H9 (cell line): ENCODE data around the gene ZRANB1. TPM values are rescaled to one million over a fixed set of nuclear protein-coding genes. Genes with fewer than 3 reads are reported as not detected.

Experiments used
- DNase-seq: peaks from one replicate; pipeline ENCODE4 v3.0.0-alpha.2; 2017
- H2AFZ ChIP-seq: one replicate; pipeline ENCODE4 v1.6.1; 2013; ENCODE audit warnings: mild to moderate bottlenecking, low read length, control low read depth, moderate library complexity
- H2AK5ac ChIP-seq: 2 replicates; pipeline ENCODE4 v1.6.1; 2013; ENCODE audit warnings: low read length, control low read depth, mixed read lengths; ENCODE audit not compliant: insufficient read length
- H2BK120ac ChIP-seq: one replicate; pipeline ENCODE4 v1.6.1; 2013; ENCODE audit warnings: low read depth, mild to moderate bottlenecking, low read length, control low read depth, inconsistent platforms; ENCODE audit not compliant: poor library complexity, severe bottlenecking
- H2BK12ac ChIP-seq: 2 replicates; pipeline ENCODE4 v1.6.1; 2013; ENCODE audit warnings: low read length, control low read depth, mixed read lengths, low read depth; ENCODE audit not compliant: insufficient read length
- H2BK15ac ChIP-seq: 2 replicates; pipeline ENCODE4 v1.6.1; 2013; ENCODE audit warnings: low read depth, low read length, control low read depth
- H2BK20ac ChIP-seq: one replicate; pipeline ENCODE4 v1.6.1; 2013; ENCODE audit warnings: low read depth, mild to moderate bottlenecking, low read length, control low read depth, inconsistent platforms; ENCODE audit not compliant: poor library complexity, severe bottlenecking
- H2BK5ac ChIP-seq: 2 replicates; pipeline ENCODE4 v1.6.1; 2013; ENCODE audit warnings: low read length, control low read depth, mixed read lengths; ENCODE audit not compliant: insufficient read length
- H3K14ac ChIP-seq: 2 replicates; pipeline ENCODE4 v1.6.1; 2013; ENCODE audit warnings: low read length, control low read depth; ENCODE audit not compliant: insufficient read depth
- H3K18ac ChIP-seq: 2 replicates; pipeline ENCODE4 v1.6.1; 2013; ENCODE audit warnings: low read depth, mild to moderate bottlenecking, mixed read lengths, low read length, control low read depth; ENCODE audit not compliant: insufficient read length
- H3K23ac ChIP-seq: 2 replicates; pipeline ENCODE4 v1.6.1; 2013; ENCODE audit warnings: low read length, control low read depth, mixed read lengths, low read depth; ENCODE audit not compliant: insufficient read length
- H3K23me2 ChIP-seq: 2 replicates; pipeline ENCODE4 v1.6.1; 2013; ENCODE audit warnings: low read depth, mild to moderate bottlenecking, mixed read lengths, low read length, control low read depth; ENCODE audit not compliant: insufficient read length, poor library complexity, severe bottlenecking
- H3K27ac ChIP-seq: 2 replicates; pipeline ENCODE4 v1.5.1; 2013; ENCODE audit warnings: low read length, control low read depth, mixed read lengths, low read depth; ENCODE audit not compliant: insufficient read length
- H3K27me3 ChIP-seq: 2 replicates; pipeline ENCODE4 v1.6.1; 2013; ENCODE audit warnings: low read length, control low read depth, inconsistent platforms; ENCODE audit not compliant: insufficient read depth
- H3K4ac ChIP-seq: 2 replicates; pipeline ENCODE4 v1.6.1; 2013; ENCODE audit warnings: low read depth, mild to moderate bottlenecking, control low read depth, inconsistent platforms, low read length, moderate library complexity
- H3K4me1 ChIP-seq: 2 replicates; pipeline ENCODE4 v1.6.1; 2013; ENCODE audit warnings: low read length, control low read depth, inconsistent platforms; ENCODE audit not compliant: insufficient read depth
- H3K4me2 ChIP-seq: 2 replicates; pipeline ENCODE4 v1.6.1; 2013; ENCODE audit warnings: low read length, control low read depth, mixed read lengths; ENCODE audit not compliant: insufficient read length, insufficient read depth
- H3K56ac ChIP-seq: 2 replicates; pipeline ENCODE4 v1.6.1; 2013; ENCODE audit warnings: low read depth, mild to moderate bottlenecking, mixed read lengths, low read length, control low read depth; ENCODE audit not compliant: insufficient read length
- H3K79me1 ChIP-seq: 2 replicates; pipeline ENCODE4 v1.6.1; 2013; ENCODE audit warnings: low read depth, mild to moderate bottlenecking, moderate library complexity, low read length, control low read depth, inconsistent platforms; ENCODE audit not compliant: insufficient read depth, poor library complexity, severe bottlenecking
- H3K79me2 ChIP-seq: 2 replicates; pipeline ENCODE4 v1.6.1; 2013; ENCODE audit warnings: low read length, control low read depth, inconsistent platforms; ENCODE audit not compliant: insufficient read depth
- H3K9ac ChIP-seq: 2 replicates; pipeline ENCODE4 v1.6.1; 2013; ENCODE audit warnings: low read length, control low read depth, mixed read lengths; ENCODE audit not compliant: insufficient read length; ENCODE audit errors: extremely low read depth
- H3K9me3 ChIP-seq: one replicate; pipeline ENCODE4 v1.6.1; 2013; ENCODE audit warnings: low read depth, low read length, inconsistent platforms; ENCODE audit not compliant: control insufficient read depth
- H3T11ph ChIP-seq: one replicate; pipeline ENCODE4 v1.6.1; 2013; ENCODE audit warnings: mild to moderate bottlenecking, low read length, control low read depth, inconsistent platforms
- H4K20me1 ChIP-seq: one replicate; pipeline ENCODE4 v1.6.1; 2013; ENCODE audit not compliant: control insufficient read depth, insufficient read length, insufficient read depth
- H4K5ac ChIP-seq: 2 replicates; pipeline ENCODE4 v1.6.1; 2013; ENCODE audit warnings: low read depth, mild to moderate bottlenecking, mixed read lengths, low read length, control low read depth; ENCODE audit not compliant: insufficient read length
- H4K8ac ChIP-seq: replicated peaks from 2 replicates; pipeline ENCODE4 v1.6.1; 2013; ENCODE audit warnings: low read length, control low read depth, mixed read lengths, low read depth; ENCODE audit not compliant: insufficient read length
- H4K91ac ChIP-seq: 2 replicates; pipeline ENCODE4 v1.6.1; 2013; ENCODE audit warnings: low read depth, mild to moderate bottlenecking, moderate library complexity, mixed read lengths, low read length, control low read depth; ENCODE audit not compliant: insufficient read length
- H3K27ac Mint-ChIP-seq, 3 experiments: 2 replicates in 2 of 3; 3 replicates in 1 of 3; pipeline ENCODE4 v1.8.0; 2020 to 2021; ENCODE audit warnings: mixed read lengths in 3 of 3, mild to moderate bottlenecking in 1 of 3, moderate library complexity in 1 of 3
- H3K27me3 Mint-ChIP-seq: 2 replicates; pipeline ENCODE4 v1.8.0; 2021; ENCODE audit warnings: low read depth, mild to moderate bottlenecking, moderate library complexity, mixed read lengths
- H3K36me3 Mint-ChIP-seq, 3 experiments: 2 replicates in 2 of 3; 3 replicates in 1 of 3; pipeline ENCODE4 v1.8.0; 2020 to 2021; ENCODE audit warnings: low read depth in 3 of 3, mixed read lengths in 3 of 3; ENCODE audit not compliant: insufficient read depth in 1 of 3
- H3K4me1 Mint-ChIP-seq, 2 experiments: 2 replicates each; pipeline ENCODE4 v1.8.0; 2020; ENCODE audit warnings: mixed read lengths in 2 of 2
- H3K4me3 Mint-ChIP-seq, 2 experiments: 2 replicates in 1 of 2; 3 replicates in 1 of 2; pipeline ENCODE4 v1.8.0; 2020 to 2021; ENCODE audit warnings: mild to moderate bottlenecking in 2 of 2, mixed read lengths in 2 of 2, moderate library complexity in 1 of 2
- H3K9me3 Mint-ChIP-seq, 2 experiments: 2 replicates in 1 of 2; 3 replicates in 1 of 2; pipeline ENCODE4 v1.8.0; 2020; ENCODE audit warnings: mild to moderate bottlenecking in 2 of 2, mixed read lengths in 2 of 2, moderate library complexity in 1 of 2
- WGBS: extraction: QIAGEN DNeasy Blood & Tissue Kit; methylation state at CpG from one replicate; pipeline ENCODE4 v1.1.7; 2013; ENCODE audit warnings: missing lambda C conversion rate, low lambda C conversion rate, mixed read lengths; ENCODE audit not compliant: insufficient read length; ENCODE audit errors: extremely low coverage; 5-methylcytosine and 5-hydroxymethylcytosine counted together
- total RNA-seq: library from RNA; stranded (reverse); gene quantifications from 2 replicates; pipeline ENCODE4 v1.2.1, GENCODE V29; 2021
- TF ChIP-seq, protein P1 (sequence below): fragments of 200-600 bp; sonication (generic); conservative IDR thresholded peaks from 3 replicates; pipeline ENCODE4 v1.8.0; 2021; ENCODE audit warnings: antibody characterized with exemption, mild to moderate bottlenecking

Gene ZRANB1
- total RNA-seq, 1 experiment from 2014 or later, result 17.4 TPM

DNA sequence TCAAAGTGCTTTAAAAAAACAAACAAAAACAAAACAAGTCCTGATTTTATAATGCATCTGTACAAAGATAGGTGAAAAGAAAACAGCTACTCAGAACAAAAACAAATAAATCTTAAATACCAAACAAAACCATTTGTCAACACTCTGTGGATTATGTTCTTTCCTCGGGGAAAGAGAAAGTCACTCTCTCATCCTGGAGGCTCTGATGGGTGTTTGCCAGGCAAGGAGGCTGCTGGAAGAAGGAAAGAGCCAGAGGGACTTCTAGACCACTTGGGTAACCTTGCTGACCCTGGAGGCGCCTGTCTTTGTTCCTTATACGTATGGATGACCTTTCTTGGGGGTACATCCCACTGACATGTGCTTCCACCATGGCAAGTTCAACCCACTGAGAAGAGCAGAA, 92.8 kb downstream of the ZRANB1 start:
- Histone ChIP-seq H3K14ac (no peak overlapping the region), H2BK12ac (no peak overlapping the region), H2BK20ac (no peak overlapping the region), H3K4me1 (peaks cover 13% of the 10 kb centered on the region), H3K23ac (no peak overlapping the region), H3K4ac (no peak overlapping the region), H3K56ac (no peak overlapping the region), H3K18ac (no peak overlapping the region), H4K91ac (no peak overlapping the region), H3K9me3 (no peaks in the 10 kb centered on the region), H4K20me1 (no peaks in the 10 kb centered on the region), H3K23me2 (no peaks in the 10 kb centered on the region), H3K4me2 (no peak overlapping the region), H4K8ac (no peak overlapping the region), H4K5ac (no peak overlapping the region), H2AK5ac (no peak overlapping the region), H2BK15ac (no peak overlapping the region), H3T11ph (no peak overlapping the region), H2BK5ac (no peak overlapping the region), H3K27ac (no peak overlapping the region), H3K27me3 (no peaks in the 10 kb centered on the region), H2AFZ (no peak overlapping the region), H3K9ac (no peak overlapping the region), H2BK120ac (no peak overlapping the region), H3K79me1 (peaks cover 13% of the 10 kb centered on the region), H3K79me2 (peaks cover 38% of the 10 kb centered on the region; the same call in 1 of the 2 replicates)
- H3K4me3 Mint-ChIP-seq, result no peak overlapping the region
- peaks cover 43 to 85% (median 76%) of the 10 kb centered on the region in 3 experiments; a peak in 6 of 7 replicates for H3K36me3 Mint-ChIP-seq
- peaks cover 69 to 76% of the 10 kb centered on the region in 2 experiments for H3K4me1 Mint-ChIP-seq
- TF ChIP-seq, protein P1, sequence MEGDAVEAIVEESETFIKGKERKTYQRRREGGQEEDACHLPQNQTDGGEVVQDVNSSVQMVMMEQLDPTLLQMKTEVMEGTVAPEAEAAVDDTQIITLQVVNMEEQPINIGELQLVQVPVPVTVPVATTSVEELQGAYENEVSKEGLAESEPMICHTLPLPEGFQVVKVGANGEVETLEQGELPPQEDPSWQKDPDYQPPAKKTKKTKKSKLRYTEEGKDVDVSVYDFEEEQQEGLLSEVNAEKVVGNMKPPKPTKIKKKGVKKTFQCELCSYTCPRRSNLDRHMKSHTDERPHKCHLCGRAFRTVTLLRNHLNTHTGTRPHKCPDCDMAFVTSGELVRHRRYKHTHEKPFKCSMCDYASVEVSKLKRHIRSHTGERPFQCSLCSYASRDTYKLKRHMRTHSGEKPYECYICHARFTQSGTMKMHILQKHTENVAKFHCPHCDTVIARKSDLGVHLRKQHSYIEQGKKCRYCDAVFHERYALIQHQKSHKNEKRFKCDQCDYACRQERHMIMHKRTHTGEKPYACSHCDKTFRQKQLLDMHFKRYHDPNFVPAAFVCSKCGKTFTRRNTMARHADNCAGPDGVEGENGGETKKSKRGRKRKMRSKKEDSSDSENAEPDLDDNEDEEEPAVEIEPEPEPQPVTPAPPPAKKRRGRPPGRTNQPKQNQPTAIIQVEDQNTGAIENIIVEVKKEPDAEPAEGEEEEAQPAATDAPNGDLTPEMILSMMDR, result no peak
- WGBS, result no CpG with 5 or more reads among the region's 3 CpGs
- peak overlapping the region; percentile 5 to 85 (median 35); a peak in 3 of 7 replicates for H3K27ac Mint-ChIP-seq
- no peaks in the 10 kb centered on the region for H3K27me3 Mint-ChIP-seq
- no peak for DNase-seq
- no peaks in the 10 kb centered on the region for H3K9me3 Mint-ChIP-seq
